Measurements from ENCODE around the gene JUNB. TPM values are rescaled to one million over a fixed set of nuclear protein-coding genes. Genes with fewer than 3 reads are reported as not detected.

JUNB gene
- total and polyA plus RNA-seq, 10 of the 15 experiments (the other 5 are each of a cell fraction or from before 2014, with no cell fraction given), result 0.55 to 144 (median 68.3) TPM

DNA sequence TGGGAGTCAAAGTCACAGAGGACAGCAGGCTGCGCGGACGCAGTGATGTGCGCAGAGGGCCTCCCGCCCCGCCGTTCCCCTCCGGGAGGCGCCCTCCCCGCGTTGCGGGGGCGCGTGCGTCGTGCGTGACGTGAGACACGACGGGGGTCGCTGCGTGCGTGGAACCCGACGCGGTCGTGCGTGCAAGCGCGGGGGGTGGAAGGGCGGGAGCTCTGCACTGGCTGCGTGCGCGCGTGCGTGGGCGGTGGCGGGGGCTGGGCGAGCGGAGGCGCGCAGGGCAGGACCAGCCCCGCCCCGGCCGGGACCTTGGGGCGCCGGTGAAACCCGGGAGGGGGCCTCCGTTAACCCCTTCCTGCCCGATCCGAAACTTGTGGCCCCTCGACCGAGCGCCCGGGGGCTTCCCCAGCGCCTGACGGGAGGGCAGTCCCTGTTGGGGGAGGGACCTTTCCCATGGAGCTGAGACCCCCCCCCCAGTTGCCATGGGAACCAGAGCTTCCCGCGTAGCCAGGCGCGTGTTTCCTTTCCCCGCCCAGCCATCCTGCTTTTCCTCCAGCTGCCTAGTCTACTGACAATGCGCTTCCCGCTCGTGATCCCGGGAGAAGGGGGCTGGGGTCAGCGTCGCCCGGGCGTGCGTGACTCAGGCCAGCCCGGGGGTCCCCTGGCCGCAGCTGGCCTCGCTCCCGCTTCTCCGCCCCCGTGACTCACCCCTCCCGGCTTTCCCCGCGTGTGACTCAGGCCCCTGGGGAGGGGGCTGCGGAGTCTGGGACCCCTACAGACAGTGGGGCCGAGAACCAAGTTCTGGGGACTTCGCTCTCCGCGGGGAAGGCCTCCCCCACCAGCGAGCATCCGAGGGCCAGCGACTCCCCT, 8.6 kb upstream of the JUNB start (continued):
- TF ChIP-seq, protein P1, sequence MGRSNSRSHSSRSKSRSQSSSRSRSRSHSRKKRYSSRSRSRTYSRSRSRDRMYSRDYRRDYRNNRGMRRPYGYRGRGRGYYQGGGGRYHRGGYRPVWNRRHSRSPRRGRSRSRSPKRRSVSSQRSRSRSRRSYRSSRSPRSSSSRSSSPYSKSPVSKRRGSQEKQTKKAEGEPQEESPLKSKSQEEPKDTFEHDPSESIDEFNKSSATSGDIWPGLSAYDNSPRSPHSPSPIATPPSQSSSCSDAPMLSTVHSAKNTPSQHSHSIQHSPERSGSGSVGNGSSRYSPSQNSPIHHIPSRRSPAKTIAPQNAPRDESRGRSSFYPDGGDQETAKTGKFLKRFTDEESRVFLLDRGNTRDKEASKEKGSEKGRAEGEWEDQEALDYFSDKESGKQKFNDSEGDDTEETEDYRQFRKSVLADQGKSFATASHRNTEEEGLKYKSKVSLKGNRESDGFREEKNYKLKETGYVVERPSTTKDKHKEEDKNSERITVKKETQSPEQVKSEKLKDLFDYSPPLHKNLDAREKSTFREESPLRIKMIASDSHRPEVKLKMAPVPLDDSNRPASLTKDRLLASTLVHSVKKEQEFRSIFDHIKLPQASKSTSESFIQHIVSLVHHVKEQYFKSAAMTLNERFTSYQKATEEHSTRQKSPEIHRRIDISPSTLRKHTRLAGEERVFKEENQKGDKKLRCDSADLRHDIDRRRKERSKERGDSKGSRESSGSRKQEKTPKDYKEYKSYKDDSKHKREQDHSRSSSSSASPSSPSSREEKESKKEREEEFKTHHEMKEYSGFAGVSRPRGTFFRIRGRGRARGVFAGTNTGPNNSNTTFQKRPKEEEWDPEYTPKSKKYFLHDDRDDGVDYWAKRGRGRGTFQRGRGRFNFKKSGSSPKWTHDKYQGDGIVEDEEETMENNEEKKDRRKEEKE (IDR thresholded peaks at IDR 0.05), result peak; percentile 36; the same call in 1 of the 2 replicates
- TF ChIP-seq SUPT20H (IDR thresholded peaks at IDR 0.05; ENCODE audit: borderline replicate concordance, control insufficient read depth, low read depth, low read length), result no peak
- peak; percentile 95; the same call in 1 of the 2 replicates for TF ChIP-seq ZNF217 (IDR thresholded peaks at IDR 0.05)
- no peak for TF ChIP-seq NFIC (IDR thresholded peaks at IDR 0.05; ENCODE audit: low read depth, low read length)
- peak; percentile 32; the same call in 1 of the 3 replicates for TF ChIP-seq POU2F2 (IDR thresholded peaks at IDR 0.05; ENCODE audit: borderline replicate concordance, low read depth, low read length)
- no peak for TF ChIP-seq MYB (IDR thresholded peaks at IDR 0.05; ENCODE audit: borderline replicate concordance, low read depth, low read length)
- TF ChIP-seq SMAD5 (IDR thresholded peaks at IDR 0.05; ENCODE audit: low read depth), result no peak
- peak; percentile 54 for TF ChIP-seq YY1 (IDR thresholded peaks at IDR 0.05; ENCODE audit: low read depth, low read length)
- TF ChIP-seq EZH2 (IDR thresholded peaks at IDR 0.05; ENCODE audit: borderline replicate concordance, control insufficient read depth, low read depth, low read length), result no peak
- TF ChIP-seq, protein P2, sequence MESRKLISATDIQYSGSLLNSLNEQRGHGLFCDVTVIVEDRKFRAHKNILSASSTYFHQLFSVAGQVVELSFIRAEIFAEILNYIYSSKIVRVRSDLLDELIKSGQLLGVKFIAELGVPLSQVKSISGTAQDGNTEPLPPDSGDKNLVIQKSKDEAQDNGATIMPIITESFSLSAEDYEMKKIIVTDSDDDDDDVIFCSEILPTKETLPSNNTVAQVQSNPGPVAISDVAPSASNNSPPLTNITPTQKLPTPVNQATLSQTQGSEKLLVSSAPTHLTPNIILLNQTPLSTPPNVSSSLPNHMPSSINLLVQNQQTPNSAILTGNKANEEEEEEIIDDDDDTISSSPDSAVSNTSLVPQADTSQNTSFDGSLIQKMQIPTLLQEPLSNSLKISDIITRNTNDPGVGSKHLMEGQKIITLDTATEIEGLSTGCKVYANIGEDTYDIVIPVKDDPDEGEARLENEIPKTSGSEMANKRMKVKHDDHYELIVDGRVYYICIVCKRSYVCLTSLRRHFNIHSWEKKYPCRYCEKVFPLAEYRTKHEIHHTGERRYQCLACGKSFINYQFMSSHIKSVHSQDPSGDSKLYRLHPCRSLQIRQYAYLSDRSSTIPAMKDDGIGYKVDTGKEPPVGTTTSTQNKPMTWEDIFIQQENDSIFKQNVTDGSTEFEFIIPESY (IDR thresholded peaks at IDR 0.05), result no peak
- TF ChIP-seq NR2F1 (conservative IDR thresholded peaks at IDR 0.05), result peak; percentile 96
- peak; percentile 54 for TF ChIP-seq KLF5 (IDR thresholded peaks at IDR 0.05; ENCODE audit: partially characterized antibody)
- TF ChIP-seq, protein P3, sequence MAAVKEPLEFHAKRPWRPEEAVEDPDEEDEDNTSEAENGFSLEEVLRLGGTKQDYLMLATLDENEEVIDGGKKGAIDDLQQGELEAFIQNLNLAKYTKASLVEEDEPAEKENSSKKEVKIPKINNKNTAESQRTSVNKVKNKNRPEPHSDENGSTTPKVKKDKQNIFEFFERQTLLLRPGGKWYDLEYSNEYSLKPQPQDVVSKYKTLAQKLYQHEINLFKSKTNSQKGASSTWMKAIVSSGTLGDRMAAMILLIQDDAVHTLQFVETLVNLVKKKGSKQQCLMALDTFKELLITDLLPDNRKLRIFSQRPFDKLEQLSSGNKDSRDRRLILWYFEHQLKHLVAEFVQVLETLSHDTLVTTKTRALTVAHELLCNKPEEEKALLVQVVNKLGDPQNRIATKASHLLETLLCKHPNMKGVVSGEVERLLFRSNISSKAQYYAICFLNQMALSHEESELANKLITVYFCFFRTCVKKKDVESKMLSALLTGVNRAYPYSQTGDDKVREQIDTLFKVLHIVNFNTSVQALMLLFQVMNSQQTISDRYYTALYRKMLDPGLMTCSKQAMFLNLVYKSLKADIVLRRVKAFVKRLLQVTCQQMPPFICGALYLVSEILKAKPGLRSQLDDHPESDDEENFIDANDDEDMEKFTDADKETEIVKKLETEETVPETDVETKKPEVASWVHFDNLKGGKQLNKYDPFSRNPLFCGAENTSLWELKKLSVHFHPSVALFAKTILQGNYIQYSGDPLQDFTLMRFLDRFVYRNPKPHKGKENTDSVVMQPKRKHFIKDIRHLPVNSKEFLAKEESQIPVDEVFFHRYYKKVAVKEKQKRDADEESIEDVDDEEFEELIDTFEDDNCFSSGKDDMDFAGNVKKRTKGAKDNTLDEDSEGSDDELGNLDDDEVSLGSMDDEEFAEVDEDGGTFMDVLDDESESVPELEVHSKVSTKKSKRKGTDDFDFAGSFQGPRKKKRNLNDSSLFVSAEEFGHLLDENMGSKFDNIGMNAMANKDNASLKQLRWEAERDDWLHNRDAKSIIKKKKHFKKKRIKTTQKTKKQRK (IDR thresholded peaks at IDR 0.05; ENCODE audit: low read depth, low read length), result no peak; the same call in 1 of the 2 replicates
- peak; percentile 73 for TF ChIP-seq POLR2A (IDR thresholded peaks at IDR 0.05; ENCODE audit: low read depth, low read length)
- no peak; the same call in 1 of the 2 replicates for TF ChIP-seq RCOR1 (conservative IDR thresholded peaks at IDR 0.05; ENCODE audit: low read depth, low read length)
- no peak for TF ChIP-seq FOXM1 (IDR thresholded peaks at IDR 0.05; ENCODE audit: low read depth, low read length)
- peak; percentile 41; the same call in 1 of the 2 replicates for TF ChIP-seq HCFC1 (IDR thresholded peaks at IDR 0.05; ENCODE audit: low read length)
- TF ChIP-seq CBX5 (IDR thresholded peaks at IDR 0.05; ENCODE audit: low read depth), result no peak
- TF ChIP-seq CEBPB (IDR thresholded peaks at IDR 0.05; ENCODE audit: borderline replicate concordance in 1 of 2, low read depth in 2 of 2, low read length in 2 of 2), result peak in 1 of 2 experiments; percentile 51; a peak in 1 of 4 replicates

Measured in GM12878 (cell line).